ENCODE data around the gene GALNT17. TPM values are rescaled to one million over a fixed set of nuclear protein-coding genes. Genes with fewer than 3 reads are reported as not detected.

GALNT17 gene
- total RNA-seq, 1 experiment from 2014 or later = not detected

GRCh38 chr7:71482284-71482683 lies 350.3 kb downstream of the GALNT17 start:
- no peak for TF ChIP-seq CTCF (IDR thresholded peaks at IDR 0.05; ENCODE audit: unreplicated experiment)
- Mint-ChIP-seq H3K9me3 (ENCODE audit: unreplicated experiment) (no peaks in the 10 kb centered on the region), H3K36me3 (ENCODE audit: insufficient read depth, unreplicated experiment) (no peaks in the 10 kb centered on the region), H3K27ac (ENCODE audit: low read depth, unreplicated experiment) (no peak overlapping the region), H3K4me3 (ENCODE audit: unreplicated experiment) (no peak overlapping the region), H3K27me3 (ENCODE audit: insufficient read depth, unreplicated experiment) (no peaks in the 10 kb centered on the region), H3K4me1 (ENCODE audit: insufficient read depth, unreplicated experiment) (peaks cover 12% of the 10 kb centered on the region)
- BruUV-seq (replicated peaks) = no TSS peak
- DNase-seq (ENCODE audit: unreplicated experiment) = no peak
- ChIA-PET POLR2A (no interaction called here), CTCF (no interaction called here)
- intact Hi-C loops (cut with micrococcal nuclease) = no loop called here

- no peak overlapping the region for H3K27ac Mint-ChIP-seq (ENCODE audit: low read depth, unreplicated experiment)
- H3K27me3 Mint-ChIP-seq (ENCODE audit: insufficient read depth, unreplicated experiment) = no peaks in the 10 kb centered on the region
- peaks cover 16% of the 10 kb centered on the region for H3K4me1 Mint-ChIP-seq (ENCODE audit: insufficient read depth, unreplicated experiment)
- POLR2A ChIA-PET = no interaction called here
- intact Hi-C loops (cut with micrococcal nuclease) = no loop called here
- no peak for DNase-seq (ENCODE audit: unreplicated experiment)
- no peak for TF ChIP-seq CTCF (IDR thresholded peaks at IDR 0.05; ENCODE audit: unreplicated experiment)
- H3K4me3 Mint-ChIP-seq (ENCODE audit: unreplicated experiment) = no peak overlapping the region
- CTCF ChIA-PET = interaction anchor here (0.8 kb wide), 1 partner anchor 166 kb away, joined by 4 read pairs; no protein-coding TSS in a partner anchor
- H3K9me3 Mint-ChIP-seq (ENCODE audit: unreplicated experiment) = no peaks in the 10 kb centered on the region
- no peaks in the 10 kb centered on the region for H3K36me3 Mint-ChIP-seq (ENCODE audit: insufficient read depth, unreplicated experiment)
- BruUV-seq (replicated peaks) = no TSS peak
Observed at GRCh38 chr7:71484380-71484779, 352.4 kb downstream of the GALNT17 start.

GRCh38 chr7:71485586-71485985 lies 353.6 kb downstream of the GALNT17 start:
- H3K9me3 Mint-ChIP-seq (ENCODE audit: unreplicated experiment) = no peaks in the 10 kb centered on the region
- POLR2A ChIA-PET = no interaction called here
- no TSS peak for BruUV-seq (replicated peaks)
- TF ChIP-seq CTCF (IDR thresholded peaks at IDR 0.05; ENCODE audit: unreplicated experiment) = no peak
- intact Hi-C loops (cut with micrococcal nuclease) = no loop called here
- peaks cover 16% of the 10 kb centered on the region for H3K4me1 Mint-ChIP-seq (ENCODE audit: insufficient read depth, unreplicated experiment)
- CTCF ChIA-PET = interaction anchor here (0.8 kb wide), 1 partner anchor 456 kb away, joined by 3 read pairs; no protein-coding TSS in a partner anchor
- no peak overlapping the region for H3K4me3 Mint-ChIP-seq (ENCODE audit: unreplicated experiment)
- H3K27ac Mint-ChIP-seq (ENCODE audit: low read depth, unreplicated experiment) = no peak overlapping the region
- no peak for DNase-seq (ENCODE audit: unreplicated experiment)
- H3K27me3 Mint-ChIP-seq (ENCODE audit: insufficient read depth, unreplicated experiment) = no peaks in the 10 kb centered on the region
- H3K36me3 Mint-ChIP-seq (ENCODE audit: insufficient read depth, unreplicated experiment) = no peaks in the 10 kb centered on the region

GRCh38 chr7:71486414-71486813 lies 354.5 kb downstream of the GALNT17 start:
- peaks cover 16% of the 10 kb centered on the region for H3K4me1 Mint-ChIP-seq (ENCODE audit: insufficient read depth, unreplicated experiment)
- H3K27ac Mint-ChIP-seq (ENCODE audit: low read depth, unreplicated experiment) = no peak overlapping the region
- no peaks in the 10 kb centered on the region for H3K9me3 Mint-ChIP-seq (ENCODE audit: unreplicated experiment)

More at GRCh38 chr7:71486414-71486813, 354.5 kb downstream of the GALNT17 start:
- ChIA-PET CTCF (no interaction called here), POLR2A (no interaction called here)
- intact Hi-C loops (cut with micrococcal nuclease) = no loop called here
- Mint-ChIP-seq H3K36me3 (ENCODE audit: insufficient read depth, unreplicated experiment) (no peaks in the 10 kb centered on the region), H3K4me3 (ENCODE audit: unreplicated experiment) (no peak overlapping the region), H3K27me3 (ENCODE audit: insufficient read depth, unreplicated experiment) (no peaks in the 10 kb centered on the region)
- BruUV-seq (replicated peaks) = no TSS peak
- TF ChIP-seq CTCF (IDR thresholded peaks at IDR 0.05; ENCODE audit: unreplicated experiment) = no peak
- DNase-seq (ENCODE audit: unreplicated experiment) = no peak

Data from MCF 10A (cell line).